Measurements from ENCODE around the gene PLSCR2.
"Not testable (repeated sequence)": the region's sequence is repeated elsewhere in the genome, so short reads cannot be mapped to it uniquely, and the experiment has no call there.

The PLSCR2 gene

DNA sequence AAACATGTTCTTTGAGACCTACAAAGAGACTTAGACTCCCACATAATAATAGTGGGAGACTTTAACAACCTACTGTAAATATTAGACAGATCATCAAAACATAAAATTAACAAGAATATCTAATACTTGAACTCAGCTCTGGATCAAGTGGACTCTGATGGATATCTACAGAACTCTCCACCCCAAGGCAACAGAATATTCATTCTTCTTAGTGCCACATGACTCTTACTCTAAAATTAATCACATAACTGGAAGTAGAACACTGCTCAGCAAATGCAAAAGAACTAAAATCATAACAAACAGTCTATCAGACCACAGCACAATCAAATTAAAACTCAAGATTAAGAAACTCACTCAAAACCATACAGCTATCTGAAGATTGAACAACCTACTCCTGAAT lies 15.9 kb upstream of the PLSCR2 start:
- no peak for DNase-seq (ENCODE audit: low read depth in 2 of 2)

DNA sequence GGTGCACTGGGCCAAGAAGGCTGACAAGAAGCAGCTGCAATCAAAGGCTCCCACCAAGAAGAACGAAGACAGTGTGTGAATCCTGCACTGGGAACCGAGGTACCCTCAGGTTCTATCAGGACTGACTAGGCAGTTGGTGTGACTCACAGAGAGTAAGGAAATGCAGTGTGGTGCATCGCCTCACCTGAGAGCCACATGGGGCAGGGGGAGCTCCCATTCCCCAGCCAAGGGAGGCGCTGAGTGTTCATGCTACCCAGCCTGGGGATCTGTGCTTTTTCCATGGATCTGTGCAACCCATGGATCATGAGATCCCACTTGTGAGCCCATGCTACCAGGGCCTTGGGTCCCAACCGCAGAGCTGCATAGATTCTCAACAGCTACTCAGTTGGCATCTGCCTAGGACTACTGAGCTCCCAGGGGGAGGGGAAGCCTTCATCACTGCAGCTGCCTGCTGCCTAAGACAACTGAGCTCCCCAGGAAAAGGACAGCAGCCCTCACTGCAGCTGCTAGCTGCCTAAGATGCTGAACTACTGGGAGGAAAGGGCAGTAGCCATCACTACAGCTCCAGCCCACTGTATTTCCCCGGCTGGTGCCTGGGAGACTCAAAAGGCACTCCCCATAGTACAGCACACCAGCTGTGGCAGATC lies 6.9 kb upstream of the PLSCR2 start:
- no peak for DNase-seq (ENCODE audit: low read depth in 2 of 2)

DNA sequence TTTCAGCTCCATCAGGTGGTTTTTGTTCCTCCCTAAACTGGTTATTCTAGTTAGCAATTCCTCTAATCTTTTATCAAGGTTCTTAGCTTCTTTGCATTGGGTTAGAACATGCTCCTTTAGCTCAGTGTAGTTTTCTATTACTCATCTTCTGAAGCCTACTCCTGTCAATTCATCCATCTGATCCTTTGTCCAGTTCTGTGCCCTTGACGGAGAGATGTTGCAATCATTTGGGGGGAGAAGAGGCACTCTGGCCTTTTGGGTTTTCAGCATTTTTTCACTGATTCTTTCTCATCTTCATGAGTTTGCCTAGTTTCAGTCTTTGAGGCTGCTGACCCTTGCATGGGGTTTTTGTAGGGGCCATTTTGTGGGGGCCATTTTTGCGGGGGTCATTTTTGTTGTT lies 5.6 kb upstream of the PLSCR2 start:
- not testable (repeated sequence) for DNase-seq (ENCODE audit: low read depth in 2 of 2)

DNA sequence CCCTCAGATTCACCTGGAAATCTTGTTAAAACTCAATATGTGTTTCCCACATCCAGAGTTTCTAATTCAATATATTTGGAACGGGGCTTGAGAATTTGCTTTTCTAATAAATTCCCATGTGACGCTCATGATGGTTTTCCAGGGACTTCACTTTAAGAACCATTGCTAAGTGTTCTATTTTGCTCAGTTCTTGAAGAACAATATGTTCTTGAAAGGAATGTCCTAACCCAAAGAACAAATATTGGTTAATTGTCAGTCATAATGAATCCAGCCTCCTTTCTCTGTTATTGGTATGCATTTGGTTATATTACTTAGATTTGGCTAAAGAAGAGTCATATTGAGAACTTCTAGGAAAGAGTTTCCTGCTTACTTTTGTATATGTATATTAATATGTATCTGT lies 4.4 kb upstream of the PLSCR2 start:
- no peak for DNase-seq (ENCODE audit: low read depth in 2 of 2)

DNA sequence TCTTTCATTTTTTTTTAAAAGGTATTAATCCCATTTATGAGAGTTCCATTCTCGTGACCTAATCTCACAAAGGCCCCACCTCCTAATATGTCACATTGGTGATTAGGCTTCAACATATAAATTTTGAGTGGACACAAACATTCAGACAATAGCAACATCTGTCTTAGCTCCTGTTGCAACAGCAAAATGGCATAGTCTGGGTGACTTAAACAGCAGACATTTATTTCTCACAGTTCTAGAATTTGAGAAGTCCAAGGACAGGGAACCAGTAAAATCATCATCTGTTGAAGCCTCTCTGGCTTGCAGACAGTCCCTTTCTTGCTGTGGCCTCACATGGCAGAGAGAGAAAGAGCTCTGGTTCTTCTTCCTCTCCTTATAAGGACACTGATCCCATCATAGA lies 3.2 kb upstream of the PLSCR2 start:
- no peak for DNase-seq (ENCODE audit: low read depth in 2 of 2)

DNA sequence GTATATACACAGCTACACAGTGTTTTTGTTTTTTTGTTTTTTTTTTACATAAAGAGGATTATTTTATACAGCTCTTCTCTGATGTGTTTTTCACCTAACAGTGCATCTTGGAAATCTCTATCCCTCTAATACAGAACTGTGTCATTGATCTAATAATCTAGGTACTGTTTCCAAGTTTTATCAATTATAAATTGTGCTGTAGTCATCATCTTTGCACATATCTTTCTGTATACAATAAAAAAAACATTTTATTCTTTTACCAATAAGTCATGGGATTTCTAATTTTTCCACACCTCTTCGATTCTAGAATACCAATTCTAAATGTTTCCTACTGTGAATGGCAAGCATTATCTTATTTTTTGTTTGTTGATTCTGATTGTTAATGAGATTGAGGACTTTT lies 1.7 kb upstream of the PLSCR2 start:
- no peak for DNase-seq (ENCODE audit: low read depth in 2 of 2)

DNA sequence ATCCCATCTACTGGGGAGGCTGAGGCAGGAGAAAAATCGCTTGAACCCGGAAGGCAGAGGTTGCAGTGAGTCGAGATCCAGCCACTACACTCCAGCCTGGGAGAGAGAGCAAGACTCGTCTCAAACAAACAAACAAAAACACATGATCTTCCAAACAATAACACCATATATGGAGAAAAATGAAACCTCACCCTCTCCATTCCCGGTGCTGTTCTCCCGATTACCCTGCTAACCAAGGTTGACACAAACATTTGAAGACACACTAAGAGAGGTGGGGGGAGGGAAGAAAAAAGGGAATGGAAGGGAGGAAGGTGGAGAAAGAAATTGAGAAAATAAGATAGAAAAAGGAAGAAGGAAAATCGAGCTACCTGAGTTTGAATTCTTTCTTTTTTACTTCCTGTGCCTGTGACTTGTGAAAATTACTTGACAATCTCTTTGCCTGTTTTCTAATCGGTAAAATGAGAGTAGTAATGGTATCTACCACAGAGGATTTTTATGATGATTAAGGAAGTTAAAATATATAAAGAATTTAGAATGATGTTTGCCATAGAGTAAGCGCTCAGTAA lies 1.1 kb upstream of the PLSCR2 start:
- DNase-seq (ENCODE audit: low read depth in 2 of 2), result no peak

DNA sequence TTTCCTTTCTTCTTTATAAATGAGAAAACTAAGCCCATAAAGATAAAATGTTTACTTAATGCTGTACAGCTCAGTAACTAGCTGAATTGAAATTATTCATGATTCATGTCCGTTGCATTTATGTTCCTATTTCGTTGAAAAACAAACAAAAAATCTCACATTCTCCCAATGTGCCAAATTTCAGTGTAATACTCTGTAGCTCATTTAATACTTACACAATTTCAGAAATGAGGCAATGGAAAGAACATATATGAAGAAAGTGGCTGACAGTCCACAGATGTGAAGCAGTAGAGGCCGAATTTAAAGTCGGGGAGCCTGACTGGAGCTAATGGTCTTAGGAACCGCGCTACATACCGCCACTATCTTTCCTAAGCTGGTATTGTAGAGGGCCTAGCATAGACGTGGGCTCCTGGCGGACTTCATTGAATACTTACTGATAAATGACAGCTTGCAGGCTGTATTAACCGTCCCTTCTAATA lies 651 bp downstream of the PLSCR2 start:
- no peak for DNase-seq (ENCODE audit: low read depth in 2 of 2)

DNA sequence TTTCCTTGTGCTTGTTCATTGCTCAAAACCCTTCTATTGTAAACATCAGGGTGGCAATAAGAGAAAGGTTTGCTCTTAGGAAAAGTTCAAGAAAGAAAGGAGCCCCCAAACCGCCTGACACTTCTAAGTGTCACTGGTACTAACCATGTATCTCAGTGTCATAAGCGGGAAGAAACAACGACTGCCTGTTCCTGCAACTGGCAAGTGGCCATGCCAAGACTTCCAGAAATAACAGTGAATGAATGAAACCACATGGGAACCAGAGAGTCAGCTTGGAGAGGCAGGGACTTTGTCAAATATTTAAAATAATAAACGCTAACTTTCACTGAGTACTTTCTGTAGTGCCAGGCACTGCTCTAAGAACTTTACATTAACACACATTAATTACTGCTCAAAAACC lies 1.1 kb downstream of the PLSCR2 start:
- no peak for DNase-seq (ENCODE audit: low read depth in 2 of 2)

DNA sequence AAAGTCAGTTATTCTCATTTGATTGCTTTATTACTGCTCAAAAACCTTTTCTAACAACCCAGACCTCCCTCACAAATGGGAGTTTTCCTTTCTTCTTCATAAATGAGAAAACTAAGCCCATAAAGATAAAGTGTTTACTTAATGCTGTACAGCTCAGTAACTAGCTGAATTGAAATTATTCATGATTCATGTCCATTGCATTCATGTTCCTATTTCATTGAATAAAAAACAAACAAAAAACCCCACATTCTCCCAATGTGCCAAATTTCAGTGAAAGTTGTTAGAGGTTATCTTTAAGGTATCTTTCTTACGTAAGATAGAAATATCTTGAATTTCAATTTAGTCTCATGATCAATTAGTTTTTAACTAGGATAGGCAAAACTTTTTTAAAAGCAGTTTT lies 2.8 kb downstream of the PLSCR2 start:
- no peak for DNase-seq (ENCODE audit: low read depth in 2 of 2)

DNA sequence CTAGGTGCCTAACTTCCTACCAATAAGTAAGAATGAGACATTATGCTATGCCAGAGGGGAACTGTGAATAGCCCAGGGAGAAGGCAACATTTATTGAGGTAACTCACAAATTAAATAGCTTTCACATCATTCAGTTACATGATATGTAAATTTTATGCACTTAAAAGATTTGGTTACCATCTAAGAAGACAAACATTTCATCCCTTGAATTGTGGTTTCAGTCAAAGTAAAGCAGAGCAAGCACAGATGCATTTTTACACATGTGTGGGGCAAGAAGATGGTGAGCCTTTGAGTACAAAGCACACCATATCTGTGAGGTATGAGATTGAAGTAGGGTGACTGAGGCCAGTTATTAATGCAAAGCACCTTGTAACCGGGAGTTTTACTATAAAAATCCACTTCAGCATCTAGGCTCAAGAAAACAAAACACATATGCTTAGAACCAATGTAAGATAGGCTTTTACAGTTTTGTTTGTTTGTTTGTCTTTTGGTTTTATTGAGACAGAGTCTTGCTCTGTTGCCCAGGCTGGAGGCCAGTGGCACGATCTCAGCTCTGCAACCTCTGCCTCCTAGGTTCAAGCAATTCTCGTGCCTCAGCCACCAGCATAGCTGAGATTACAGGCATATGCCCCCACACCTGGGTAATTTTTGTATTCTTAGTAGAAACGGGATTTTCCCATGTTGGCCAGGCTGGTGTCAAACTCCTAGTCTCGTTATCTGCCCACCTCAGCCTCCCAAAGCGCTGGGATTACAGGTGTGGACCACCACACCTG lies 3.5 kb downstream of the PLSCR2 start:
- no peak for DNase-seq (ENCODE audit: low read depth in 2 of 2)

DNA sequence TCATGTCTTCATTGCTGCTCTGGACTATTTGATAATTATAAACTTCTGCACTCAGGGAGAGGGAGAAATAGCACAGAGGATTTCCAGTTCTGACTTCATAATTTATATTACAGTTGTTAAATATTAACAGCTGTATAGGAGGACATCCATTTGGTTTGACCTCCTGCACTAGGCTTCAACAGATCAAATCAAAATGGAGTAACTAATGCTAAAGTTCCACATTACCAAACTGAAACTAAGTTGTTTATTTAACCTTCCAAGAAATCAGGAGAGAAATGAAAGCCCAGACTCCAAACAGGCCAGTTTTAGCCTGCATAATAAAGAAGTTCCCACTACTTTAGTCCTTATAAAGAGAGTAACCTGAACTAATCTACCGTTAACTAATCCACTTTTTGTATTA lies 4.6 kb downstream of the PLSCR2 start:
- DNase-seq (ENCODE audit: low read depth in 2 of 2), result no peak

DNA sequence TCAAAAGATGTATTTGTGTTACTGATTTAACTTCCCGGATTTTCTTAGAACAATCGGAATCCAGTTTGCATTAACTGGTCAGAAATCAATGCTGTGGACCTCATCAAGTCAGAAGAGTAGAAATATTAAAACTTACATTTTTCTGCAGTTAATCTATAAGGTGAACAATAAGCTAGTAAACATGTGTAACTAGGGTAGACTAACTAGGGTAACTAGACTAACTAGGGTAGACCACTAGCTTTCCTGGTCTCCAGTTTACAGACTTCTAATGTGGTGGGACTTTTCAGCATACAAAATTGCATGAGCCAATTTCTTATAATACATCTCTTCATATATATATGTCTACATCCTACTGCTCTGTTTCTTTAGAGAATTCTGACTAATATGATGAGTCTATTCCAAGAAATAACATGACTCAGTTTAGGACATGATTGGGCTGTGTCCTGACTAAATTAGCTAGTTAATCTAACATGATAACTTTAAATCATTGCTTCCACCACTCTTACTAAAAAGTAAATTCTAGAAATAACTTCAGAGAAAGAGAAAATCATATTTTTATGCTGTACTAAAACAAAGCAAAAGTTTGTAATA lies 5.3 kb downstream of the PLSCR2 start:
- no peak for DNase-seq (ENCODE audit: low read depth in 2 of 2)

DNA sequence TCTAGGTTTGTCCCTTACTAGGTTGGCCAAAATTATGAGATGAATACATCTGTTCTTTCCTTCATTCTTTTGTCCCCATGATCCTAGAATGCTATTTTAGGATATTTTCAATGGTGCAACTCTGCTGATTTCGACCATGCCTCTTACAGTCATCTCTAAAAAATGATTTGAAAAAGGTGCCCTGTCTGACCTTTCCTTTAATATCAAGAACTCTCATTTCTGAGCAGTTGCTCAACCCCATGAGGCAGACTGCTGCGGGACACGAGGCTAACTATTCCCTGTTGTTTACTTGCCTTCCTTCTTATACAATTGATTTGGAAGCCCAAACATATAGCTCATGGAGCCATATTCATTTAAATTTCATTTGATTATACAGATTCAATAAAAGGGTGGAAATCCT lies 14.6 kb downstream of the PLSCR2 start:
- DNase-seq (ENCODE audit: low read depth in 2 of 2), result no peak

DNA sequence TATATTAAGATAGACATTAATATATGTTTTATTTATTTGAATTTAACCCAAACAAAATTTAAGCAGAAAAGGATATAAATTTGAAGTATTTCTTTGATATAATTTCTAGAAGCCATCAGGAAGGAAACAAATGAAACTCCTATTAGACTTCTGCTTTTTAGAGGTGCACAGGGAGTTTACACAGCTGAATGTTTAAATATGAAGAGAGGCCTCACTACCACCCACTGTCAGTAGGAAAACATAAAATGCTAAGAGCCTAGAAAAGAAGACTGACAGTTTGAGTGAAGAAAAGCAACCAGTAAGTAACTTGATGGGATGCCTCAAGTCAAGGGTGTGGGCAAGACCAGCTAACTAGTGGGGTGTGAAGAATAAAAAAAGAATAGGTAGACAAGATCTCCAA lies 19.7 kb downstream of the PLSCR2 start:
- DNase-seq (ENCODE audit: low read depth in 2 of 2), result no peak

DNA sequence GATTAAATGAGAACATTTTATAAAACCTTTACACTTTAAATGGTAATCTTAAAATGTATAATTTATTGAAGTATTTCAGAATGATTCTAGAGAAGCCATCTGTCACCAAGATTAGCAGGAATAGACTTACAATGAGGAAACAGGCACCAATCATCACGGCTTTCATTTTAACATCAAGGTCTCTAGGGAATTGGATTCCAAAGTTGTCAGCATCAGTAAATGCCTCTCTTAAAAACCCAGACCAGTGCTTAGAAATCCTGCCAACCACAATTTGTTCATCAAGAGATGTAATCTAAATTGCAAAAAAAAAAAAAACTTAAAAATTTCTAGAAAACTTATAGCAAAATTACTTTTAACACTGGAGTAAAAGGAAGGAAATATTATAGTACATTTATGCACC lies 20.3 kb downstream of the PLSCR2 start:
- DNase-seq (ENCODE audit: low read depth in 2 of 2), result no peak

DNA sequence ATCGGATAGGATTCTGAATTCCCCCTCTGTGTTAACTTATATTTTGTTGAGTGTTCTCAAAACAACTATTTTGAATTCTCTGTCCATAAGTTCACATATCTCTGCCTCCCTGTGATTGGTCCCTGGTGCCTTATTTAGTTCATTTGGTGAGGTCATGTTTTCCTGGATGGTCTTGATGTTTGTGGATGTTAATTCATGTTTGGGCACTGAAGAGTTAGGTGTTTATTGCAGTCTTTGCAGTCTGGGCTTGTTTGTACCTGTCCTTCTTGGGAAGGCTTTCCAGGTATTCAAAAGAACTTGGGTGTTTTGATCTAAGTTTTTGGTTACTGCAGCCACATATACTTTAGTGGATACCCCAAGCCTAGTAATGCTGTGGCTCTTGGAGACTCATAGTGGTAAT lies 23.3 kb downstream of the PLSCR2 start:
- no peak for DNase-seq (ENCODE audit: low read depth in 2 of 2)

DNA sequence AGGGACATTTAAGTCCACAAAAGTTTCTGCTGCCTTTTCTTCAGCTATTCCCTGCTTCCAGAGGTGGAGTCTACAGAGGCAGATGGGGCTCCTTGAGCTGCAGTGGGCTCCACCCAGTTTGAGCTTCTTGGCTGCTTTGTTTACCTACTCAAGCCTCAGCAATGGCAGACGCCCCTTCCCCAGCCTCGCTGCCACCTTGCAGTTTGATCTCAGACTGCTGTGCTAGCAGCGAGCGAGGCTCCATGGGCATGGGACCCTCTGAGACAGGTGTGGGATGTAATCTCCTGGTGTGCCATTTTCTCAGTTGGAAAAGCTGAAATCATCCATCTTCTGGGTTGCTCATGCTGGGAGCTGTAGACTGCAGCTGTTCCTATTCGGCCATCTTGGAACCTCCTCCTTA lies 29.1 kb downstream of the PLSCR2 start:
- not testable (repeated sequence) for DNase-seq (ENCODE audit: low read depth in 2 of 2)

DNA sequence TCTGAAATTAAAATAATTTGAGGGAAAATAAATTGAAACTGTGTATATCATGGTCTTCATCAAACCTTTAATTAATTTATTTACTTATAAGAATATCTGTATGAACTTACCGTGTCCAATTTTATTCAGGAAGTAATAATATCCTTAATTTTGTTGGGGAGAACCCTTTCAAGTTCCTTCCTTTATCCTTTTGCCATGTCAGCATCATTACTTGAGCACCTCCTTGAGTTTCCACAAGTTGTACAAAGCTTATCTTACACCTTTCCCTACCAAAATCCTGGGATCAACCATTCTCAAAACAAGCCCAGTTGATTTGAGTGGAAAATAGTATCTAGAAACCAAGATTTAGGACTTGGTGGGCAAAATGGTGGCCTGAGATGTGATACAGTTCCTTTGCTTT lies 37.3 kb downstream of the PLSCR2 start:
- DNase-seq (ENCODE audit: low read depth in 2 of 2), result no peak

DNA sequence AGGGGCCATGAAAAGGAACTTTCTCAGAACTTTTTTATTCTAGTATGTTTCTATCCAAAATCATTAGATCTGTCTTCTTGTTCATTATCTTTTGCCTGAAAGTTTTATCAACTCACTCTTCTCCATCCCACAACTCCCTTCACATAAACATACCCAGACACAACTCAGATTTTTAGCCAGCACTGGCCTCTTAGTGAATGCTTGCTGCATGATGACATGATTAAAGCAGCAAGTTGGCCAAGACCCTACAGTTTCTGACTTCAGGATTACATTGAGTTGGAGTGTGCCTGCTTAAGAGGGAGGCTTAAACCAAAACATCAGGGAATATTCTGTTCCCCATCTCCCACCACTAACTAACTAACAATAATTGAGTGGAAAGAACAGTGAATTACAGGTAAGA lies 38.1 kb downstream of the PLSCR2 start:
- DNase-seq (ENCODE audit: low read depth in 2 of 2), result no peak

DNA sequence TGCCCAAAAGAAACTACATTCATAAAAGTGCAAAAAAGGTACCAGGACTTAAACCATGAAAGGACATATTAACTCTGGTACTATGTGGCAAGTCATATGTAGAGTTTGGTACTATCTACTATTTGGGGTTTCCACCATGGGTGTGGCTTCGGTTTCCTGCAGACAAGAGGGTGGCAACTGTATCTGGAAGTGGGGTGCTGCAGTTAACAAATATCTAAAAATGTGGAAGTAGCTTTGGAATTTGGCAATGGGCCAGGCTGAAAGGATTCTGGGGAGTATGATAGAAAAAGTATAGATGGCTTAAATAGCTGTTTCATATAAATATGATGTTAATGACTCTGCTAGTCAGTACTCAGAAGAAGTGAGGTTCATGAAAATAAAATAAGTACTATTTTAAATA lies 44.0 kb downstream of the PLSCR2 start:
- DNase-seq (ENCODE audit: low read depth in 2 of 2), result no peak

DNA sequence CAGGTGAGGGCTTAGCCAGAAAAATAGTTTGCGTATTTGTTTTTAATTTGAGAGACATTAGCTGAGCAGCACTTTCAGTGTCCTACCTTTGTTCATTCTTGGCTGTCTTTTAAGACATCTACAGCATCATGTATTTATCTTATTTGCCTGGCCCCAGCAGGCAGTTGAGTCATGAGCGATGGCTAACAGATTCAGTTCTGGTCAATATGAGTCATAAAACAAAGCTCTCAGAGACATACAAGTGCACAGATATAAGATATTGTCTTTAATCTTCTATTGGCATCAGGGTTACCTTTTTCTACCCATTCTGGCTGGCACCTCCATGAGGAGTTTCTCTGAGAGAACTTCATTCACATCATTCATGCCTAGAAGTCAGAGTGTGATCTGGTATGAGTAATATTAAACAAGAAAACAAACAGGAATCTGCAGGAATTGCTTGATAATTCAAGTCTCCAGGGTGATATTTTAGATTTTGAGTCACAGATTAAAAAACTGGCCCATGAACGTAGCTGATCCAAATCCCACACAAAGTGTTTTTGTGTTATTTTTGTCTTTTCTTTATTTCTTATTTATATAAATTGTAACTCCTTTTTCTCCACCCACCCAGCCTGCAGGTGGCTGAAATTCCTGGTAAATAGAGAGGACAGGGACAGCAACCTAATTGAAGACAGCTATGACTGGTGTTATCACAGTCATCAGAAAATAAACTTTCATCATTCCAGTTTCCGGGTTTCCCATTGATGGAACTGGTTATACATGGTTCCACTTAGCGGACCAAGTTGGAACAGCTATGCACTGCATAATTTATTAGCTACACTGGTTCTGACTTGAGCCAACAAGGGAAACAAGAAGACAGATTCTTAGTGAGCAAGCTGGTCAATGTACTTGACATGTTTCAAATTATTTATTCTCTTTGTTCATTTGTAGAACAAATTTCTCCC lies 47.3 kb downstream of the PLSCR2 start:
- DNase-seq (ENCODE audit: low read depth in 2 of 2), result no peak

All from stimulated activated CD8-positive, alpha-beta memory T cell treated with anti-CD3 and anti-CD28 coated beads, Interleukin-2, amount 100 ng/mL, for 48 hours (primary cell).